Measurements from ENCODE around the gene ITGB3.

The ITGB3 gene

GRCh38 chr17:47324224-47325020, 70.8 kb downstream of the ITGB3 start:
- no peak for TF ChIP-seq CTCF (IDR thresholded peaks at IDR 0.05)

GRCh38 chr17:47325176-47325575, 71.5 kb downstream of the ITGB3 start:
- no peak for TF ChIP-seq CTCF (IDR thresholded peaks at IDR 0.05)

- TF ChIP-seq CTCF (IDR thresholded peaks at IDR 0.05) = no peak
These were observed 76.9 kb downstream of the ITGB3 start for GRCh38 chr17:47330548-47330947.

GRCh38 chr17:47332287-47332686, 78.7 kb downstream of the ITGB3 start:
- no peak for TF ChIP-seq CTCF (IDR thresholded peaks at IDR 0.05)

GRCh38 chr17:47335101-47335936, 81.7 kb downstream of the ITGB3 start:
- no peak for TF ChIP-seq CTCF (IDR thresholded peaks at IDR 0.05)

GRCh38 chr17:47338026-47338425, 84.4 kb downstream of the ITGB3 start:
- TF ChIP-seq CTCF (IDR thresholded peaks at IDR 0.05) = no peak

GRCh38 chr17:47352848-47353247, 99.2 kb downstream of the ITGB3 start:
- no peak for TF ChIP-seq CTCF (IDR thresholded peaks at IDR 0.05)
